ENCODE results near the gene SCYGR6.

GRCh38 chr2:227720680-227721079 lies 3.9 kb downstream of the SCYGR6 start:
- no peak for TF ChIP-seq CTCF (conservative IDR thresholded peaks at IDR 0.05)
- no peak for TF ChIP-seq ZFX (IDR thresholded peaks at IDR 0.05)
